DOHH2 (cell line): ENCODE data around the gene KRT9.
"Not testable (repeated sequence)": the region's sequence is repeated elsewhere in the genome, so short reads cannot be mapped to it uniquely, and the experiment has no call there.

ENCODE experiments used
- H3F3A ChIP-seq: fragments of 200-600 bp; sonication (generic), shearing (Covaris generic); 2 replicates; pipeline ENCODE4 v1.6.0; 2016; ENCODE audit warnings: antibody characterized with exemption, mild to moderate bottlenecking; ENCODE audit not compliant: control insufficient read depth, insufficient read depth
- H3K27ac ChIP-seq: fragments of 200-600 bp; sonication (generic); 2 replicates; pipeline ENCODE4 v1.5.1; 2014; ENCODE audit warnings: low read depth, mild to moderate bottlenecking, low read length, moderate library complexity
- H3K27me3 ChIP-seq: fragments of 200-600 bp; sonication (generic); 2 replicates; pipeline ENCODE4 v1.6.1; 2014; ENCODE audit warnings: mild to moderate bottlenecking, low read length, mixed read lengths; ENCODE audit not compliant: control insufficient read depth
- H3K36me3 ChIP-seq: fragments of 200-600 bp; sonication (generic); 2 replicates; pipeline ENCODE4 v1.6.1; 2014; ENCODE audit warnings: mild to moderate bottlenecking, low read length, moderate library complexity, mixed read lengths; ENCODE audit not compliant: control insufficient read depth
- H3K4me1 ChIP-seq: fragments of 200-600 bp; sonication (generic); 2 replicates; pipeline ENCODE4 v1.6.1; 2014; ENCODE audit warnings: mild to moderate bottlenecking, low read length, mixed read lengths; ENCODE audit not compliant: control insufficient read depth
- H3K4me2 ChIP-seq: fragments of 200-600 bp; sonication (generic); 2 replicates; pipeline ENCODE4 v1.6.0; 2014; ENCODE audit warnings: mild to moderate bottlenecking, low read length, moderate library complexity
- H3K4me3 ChIP-seq: fragments of 200-600 bp; sonication (generic); 2 replicates; pipeline ENCODE4 v1.5.1; 2014; ENCODE audit warnings: mild to moderate bottlenecking, low read length, mixed read lengths
- H3K79me2 ChIP-seq: fragments of 200-600 bp; sonication (generic); 2 replicates; pipeline ENCODE4 v1.6.1; 2014; ENCODE audit warnings: mild to moderate bottlenecking, low read length, mixed read lengths; ENCODE audit not compliant: control insufficient read depth
- H3K9me2 ChIP-seq: fragments of 200-600 bp; sonication (generic); replicated peaks from 2 replicates; pipeline ENCODE4 v1.6.1; 2014; ENCODE audit warnings: mild to moderate bottlenecking, low read length, mixed read lengths; ENCODE audit not compliant: control insufficient read depth
- H3K9me3 ChIP-seq: fragments of 200-600 bp; sonication (generic); 2 replicates; pipeline ENCODE4 v1.6.1; 2014; ENCODE audit warnings: antibody characterized with exemption, low read length, mixed read lengths; ENCODE audit not compliant: control insufficient read depth, insufficient read depth
- H4K20me1 ChIP-seq: fragments of 200-600 bp; sonication (generic); 2 replicates; pipeline ENCODE4 v1.6.0; 2014; ENCODE audit warnings: low read depth, mild to moderate bottlenecking, antibody characterized with exemption, low read length, moderate library complexity; ENCODE audit not compliant: control insufficient read depth, insufficient read depth
- EZH2phosphoT487 ChIP-seq: fragments of 200-600 bp; sonication (generic); IDR thresholded peaks from 2 replicates; pipeline ENCODE4 v1.6.1; 2017; ENCODE audit warnings: borderline replicate concordance, mild to moderate bottlenecking, antibody characterized with exemption, low read length, moderate library complexity, mixed read lengths
- TF ChIP-seq, protein P1 (sequence below): fragments of 200-600 bp; sonication (generic); IDR thresholded peaks from one replicate; pipeline ENCODE4 v1.5.1; 2014; ENCODE audit warnings: antibody characterized with exemption, mild to moderate bottlenecking, low read depth, low read length; ENCODE audit not compliant: poor library complexity, severe bottlenecking

Gene KRT9

DNA sequence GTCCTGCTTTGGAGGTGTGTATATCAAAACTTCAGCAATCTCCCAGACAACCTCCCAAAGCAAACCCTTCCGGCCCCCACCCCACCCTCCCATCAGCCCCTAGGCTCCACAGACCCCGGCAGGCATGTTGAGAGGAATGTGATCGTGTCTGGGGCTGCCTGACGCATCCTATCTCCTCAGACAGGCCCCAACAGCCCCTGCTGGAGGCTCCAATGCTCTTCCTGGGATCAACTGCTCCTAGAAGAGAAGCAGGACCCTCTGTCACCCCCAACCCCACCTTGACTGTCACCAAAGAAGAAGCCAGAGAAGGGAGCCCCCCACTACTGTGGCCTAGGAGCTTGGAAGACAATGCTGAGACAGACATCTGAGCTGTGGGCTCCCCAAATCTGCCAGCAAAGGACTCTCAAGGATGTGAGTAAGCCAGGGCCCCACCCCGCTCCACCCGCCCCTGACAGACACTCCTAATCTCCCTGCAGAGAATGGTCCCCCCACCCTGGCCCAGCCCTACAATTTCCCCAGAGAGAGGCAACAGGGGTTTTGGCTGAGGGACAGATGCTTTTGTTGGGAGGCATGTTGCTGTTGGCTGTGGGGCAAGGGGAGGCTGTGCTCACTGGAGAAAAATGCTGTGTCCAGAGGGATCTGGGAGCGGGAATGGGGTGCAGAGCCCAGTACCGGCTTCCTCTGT is 16.4 kb upstream of the KRT9 start:
- Histone ChIP-seq H3K4me2 (no peak overlapping the region), H3F3A (no peaks in the 10 kb centered on the region), H3K9me3 (no peaks in the 10 kb centered on the region), H3K27ac (no peak overlapping the region), H3K79me2 (no peaks in the 10 kb centered on the region), H4K20me1 (no peaks in the 10 kb centered on the region), H3K4me3 (no peak overlapping the region), H3K27me3 (0 out of 2 replicates have a peak, but pooled peaks cover 3% of the 10 kb centered on the region), H3K36me3 (no peaks in the 10 kb centered on the region), H3K9me2 (no peaks in the 10 kb centered on the region), H3K4me1 (no peaks in the 10 kb centered on the region)
- no peak for TF ChIP-seq EZH2phosphoT487
- TF ChIP-seq, protein P1, sequence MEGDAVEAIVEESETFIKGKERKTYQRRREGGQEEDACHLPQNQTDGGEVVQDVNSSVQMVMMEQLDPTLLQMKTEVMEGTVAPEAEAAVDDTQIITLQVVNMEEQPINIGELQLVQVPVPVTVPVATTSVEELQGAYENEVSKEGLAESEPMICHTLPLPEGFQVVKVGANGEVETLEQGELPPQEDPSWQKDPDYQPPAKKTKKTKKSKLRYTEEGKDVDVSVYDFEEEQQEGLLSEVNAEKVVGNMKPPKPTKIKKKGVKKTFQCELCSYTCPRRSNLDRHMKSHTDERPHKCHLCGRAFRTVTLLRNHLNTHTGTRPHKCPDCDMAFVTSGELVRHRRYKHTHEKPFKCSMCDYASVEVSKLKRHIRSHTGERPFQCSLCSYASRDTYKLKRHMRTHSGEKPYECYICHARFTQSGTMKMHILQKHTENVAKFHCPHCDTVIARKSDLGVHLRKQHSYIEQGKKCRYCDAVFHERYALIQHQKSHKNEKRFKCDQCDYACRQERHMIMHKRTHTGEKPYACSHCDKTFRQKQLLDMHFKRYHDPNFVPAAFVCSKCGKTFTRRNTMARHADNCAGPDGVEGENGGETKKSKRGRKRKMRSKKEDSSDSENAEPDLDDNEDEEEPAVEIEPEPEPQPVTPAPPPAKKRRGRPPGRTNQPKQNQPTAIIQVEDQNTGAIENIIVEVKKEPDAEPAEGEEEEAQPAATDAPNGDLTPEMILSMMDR = no peak

DNA sequence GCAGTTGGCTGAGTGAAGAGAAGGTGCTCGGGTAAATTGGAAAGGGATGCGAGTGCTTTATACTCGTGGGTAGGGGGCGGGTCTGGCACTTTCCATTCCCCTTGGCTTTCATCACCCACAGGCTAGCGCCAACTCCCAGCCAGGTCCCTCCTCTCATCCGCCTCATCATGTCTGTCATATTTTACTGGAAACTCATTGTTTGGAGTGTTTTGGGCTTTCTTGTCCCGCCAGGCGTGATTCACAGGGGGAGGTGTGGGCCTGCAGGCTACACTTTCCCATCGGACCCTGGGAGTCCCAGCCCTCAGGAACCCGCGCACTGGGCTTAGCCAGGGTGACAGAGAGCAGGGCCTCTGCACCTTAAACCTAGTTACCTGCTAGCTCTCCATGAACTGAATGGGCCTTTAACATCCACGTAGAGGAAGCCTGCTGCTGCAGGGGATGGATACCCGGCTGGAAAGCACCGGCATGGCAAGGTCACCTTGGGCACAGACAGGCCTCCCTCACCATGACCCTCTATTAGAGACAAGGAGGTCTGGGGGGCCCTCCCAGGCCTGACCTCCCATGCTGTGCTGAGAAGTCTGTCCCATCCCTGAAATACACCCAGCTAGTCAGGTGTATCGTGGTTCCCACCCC is 15.1 kb upstream of the KRT9 start, which contains the start of gene KRT14:
Gene KRT14, minus strand, starts transcription at position 33 of the 633 bp plus-strand sequence. CDS start 61 bp downstream, outside the sequence.
- no peaks in the 10 kb centered on the region for H3K79me2 ChIP-seq
- no peaks in the 10 kb centered on the region for H4K20me1 ChIP-seq
- H3K36me3 ChIP-seq = no peaks in the 10 kb centered on the region
- no peaks in the 10 kb centered on the region for H3F3A ChIP-seq
- no peak within 1 kb of the TSS for H3K27ac ChIP-seq
- H3K4me1 ChIP-seq = no peaks in the 10 kb centered on the region
- no peaks in the 10 kb centered on the region for H3K9me3 ChIP-seq
- TF ChIP-seq, protein P1 = no peak
- no peaks in the 10 kb centered on the region for H3K9me2 ChIP-seq
- no peak within 1 kb of the TSS for H3K4me2 ChIP-seq
- H3K27me3 ChIP-seq = 0 out of 2 replicates have a peak, but pooled peaks cover 2% of the 10 kb centered on the region
- no peak within 1 kb of the TSS for H3K4me3 ChIP-seq

DNA sequence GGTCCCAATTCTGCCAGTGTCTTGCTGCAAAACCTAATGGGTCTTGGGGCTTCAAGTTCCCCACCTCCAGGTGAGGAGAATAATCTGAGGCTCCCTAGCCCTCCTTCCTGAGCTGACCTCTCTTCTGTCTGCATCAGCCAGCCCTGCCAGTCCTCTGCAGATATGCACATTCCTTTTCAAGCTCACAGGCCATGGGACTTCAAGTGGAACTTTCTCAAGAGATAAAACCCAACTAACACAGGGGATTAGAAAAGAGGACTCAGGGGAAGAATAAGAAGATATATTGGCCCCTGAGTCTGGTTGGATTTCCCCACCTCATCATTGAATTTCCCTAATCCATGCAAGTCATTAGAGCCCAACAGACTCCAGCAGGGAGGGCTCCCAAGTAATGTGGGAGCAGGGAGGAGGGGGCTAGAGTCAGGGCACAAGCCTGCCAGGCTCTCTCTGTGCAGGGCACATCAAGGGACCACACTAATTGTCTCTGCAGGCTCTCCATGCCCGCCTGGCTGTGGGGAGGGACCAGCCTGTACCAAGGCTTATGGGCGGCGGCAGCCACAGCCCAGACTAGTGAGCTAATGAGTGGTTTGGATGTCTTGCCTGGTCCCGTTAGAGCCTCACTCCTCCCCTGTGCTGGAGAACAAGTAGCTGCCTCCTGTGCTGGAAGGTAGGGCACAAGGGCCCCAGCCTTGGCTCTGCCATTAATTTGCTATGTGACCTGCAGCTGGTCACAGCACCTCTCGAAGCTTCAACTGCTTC is 13.6 kb upstream of the KRT9 start:
- Histone ChIP-seq H3K4me3 (no peak overlapping the region), H3K4me1 (no peaks in the 10 kb centered on the region), H3K79me2 (no peaks in the 10 kb centered on the region), H3K27ac (no peak overlapping the region), H3K9me3 (no peaks in the 10 kb centered on the region), H3K4me2 (no peak overlapping the region), H4K20me1 (no peaks in the 10 kb centered on the region), H3K9me2 (no peaks in the 10 kb centered on the region), H3F3A (no peaks in the 10 kb centered on the region), H3K36me3 (no peaks in the 10 kb centered on the region), H3K27me3 (no peaks in the 10 kb centered on the region)
- TF ChIP-seq, protein P1 = no peak
- TF ChIP-seq EZH2phosphoT487 = no peak

DNA sequence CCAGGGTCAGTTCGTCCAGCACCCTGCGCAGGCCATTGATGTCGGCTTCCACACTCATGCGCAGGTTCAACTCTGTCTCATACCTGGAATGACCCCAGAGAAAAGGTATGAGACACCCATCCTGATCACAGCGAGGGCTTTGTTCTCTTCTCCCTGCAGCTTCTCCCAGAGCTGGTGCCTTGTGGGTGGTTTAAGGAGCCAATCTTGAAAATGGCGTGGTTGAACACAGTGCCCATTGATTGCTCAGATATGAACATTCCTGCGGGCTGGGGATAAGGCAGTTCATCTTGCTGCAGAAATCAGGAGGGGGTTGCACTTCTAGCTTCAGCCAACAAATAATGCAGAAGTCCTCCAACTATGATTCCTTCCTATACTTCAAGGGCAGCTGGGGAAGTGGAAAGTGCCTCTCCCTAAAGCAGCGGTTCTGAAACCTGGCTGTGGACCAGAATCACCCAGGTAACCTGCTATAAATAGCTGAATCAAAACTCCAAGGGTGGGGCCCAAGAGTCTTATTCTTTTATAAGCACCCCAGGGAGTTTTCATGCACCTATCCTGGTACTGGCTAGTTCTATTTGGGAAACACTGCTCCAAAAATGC is 12.6 kb upstream of the KRT9 start:
- H3K27me3 ChIP-seq, H3K4me3 ChIP-seq, H3K9me2 ChIP-seq: not testable (repeated sequence)

More for the DNA sequence above, 12.6 kb upstream of the KRT9 start:
- H3K9me3 ChIP-seq, H3K27ac ChIP-seq, H3K4me2 ChIP-seq, H3K36me3 ChIP-seq, H3K4me1 ChIP-seq, H3K79me2 ChIP-seq, H4K20me1 ChIP-seq, H3F3A ChIP-seq: not testable (repeated sequence)
